Lower leg skin (tissue), 3 donors: ENCODE data around the gene OR7D4.

Experiments used
- CTCF ChIP-seq, 3 donors: fragments of 450-650 bp; IDR thresholded peaks; one replicate each; pipeline ENCODE4 v1.5.1; 2016; ENCODE audit warnings: antibody characterized with exemption in 3 of 3, mild to moderate bottlenecking in 3 of 3, moderate library complexity in 2 of 3
- POLR2A ChIP-seq, 2 donors: fragments of 450-650 bp; IDR thresholded peaks; one replicate each; pipeline ENCODE4 v1.6.1; 2016 to 2017; ENCODE audit warnings: antibody characterized with exemption in 2 of 2, mild to moderate bottlenecking in 1 of 2, moderate library complexity in 1 of 2

DNA sequence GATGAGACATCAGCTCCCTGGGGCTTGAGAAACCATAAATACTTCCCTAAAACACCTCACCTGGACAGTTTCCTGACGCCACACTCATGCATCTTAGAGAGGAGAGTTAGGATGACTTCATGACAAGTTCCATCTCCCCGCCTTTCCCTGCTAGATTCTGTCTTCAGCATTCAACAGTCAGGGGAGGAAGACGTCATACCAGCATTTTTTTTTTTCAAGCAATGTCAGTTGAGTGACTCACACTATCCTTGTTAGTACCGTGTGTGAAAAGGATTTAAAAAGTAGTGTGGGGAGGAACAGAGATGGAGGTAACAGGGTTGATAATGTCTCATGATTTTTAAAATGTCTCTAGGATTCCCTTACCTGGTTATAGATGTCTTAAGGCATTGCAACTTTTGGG is 40.5 kb downstream of the OR7D4 start, which contains the start of gene OR7D2:
- TF ChIP-seq CTCF (IDR thresholded peaks at IDR 0.05): no peak
- no peak for TF ChIP-seq POLR2A (IDR thresholded peaks at IDR 0.05)
